ENCODE data around the gene SKOR2. TPM values are rescaled to one million over a fixed set of nuclear protein-coding genes. Genes with fewer than 3 reads are reported as not detected.
A peak's percentile ranks its signal among the peaks of the same experiment; 100 is the strongest.

The SKOR2 gene
- total and polyA plus RNA-seq, 2 experiments from 2014 or later, result 0.10 to 0.42 TPM

- H4K20me1 ChIP-seq (replicated peaks; ENCODE audit: insufficient read depth), result peaks cover 25% of the 10 kb centered on the region
- H3K27me3 Mint-ChIP-seq (ENCODE audit: insufficient read depth, low read depth, poor library complexity), result peaks cover 5% of the 10 kb centered on the region
- peaks cover 12% of the 10 kb centered on the region for H3K4me1 ChIP-seq (ENCODE audit: insufficient read depth)
- ATAC-seq (peak; percentile 7; the same call in 2 of the 3 replicates), DNase-seq (ENCODE audit: low spot score) (peak; percentile 19)
- H3F3A ChIP-seq (replicated peaks; ENCODE audit: low read depth), result no peaks in the 10 kb centered on the region
- H3K9me2 ChIP-seq (ENCODE audit: insufficient read depth), result no peaks in the 10 kb centered on the region
- H3K4me2 ChIP-seq, result peak overlapping the region; percentile 80
- H3K4me3 Mint-ChIP-seq, result no peak overlapping the region
- H3K79me2 ChIP-seq (replicated peaks; ENCODE audit: insufficient read depth), result peaks cover 44% of the 10 kb centered on the region
- no peaks in the 10 kb centered on the region; the same call in 2 of the 3 replicates for H3K4me1 Mint-ChIP-seq
- peak overlapping the region; percentile 96 for H3K4me3 ChIP-seq
- no peak overlapping the region for H2AFZ ChIP-seq
- H3K27ac Mint-ChIP-seq, result no peak overlapping the region
- no peaks in the 10 kb centered on the region for H3K9me3 Mint-ChIP-seq
- TF ChIP-seq EZH2 (IDR thresholded peaks at IDR 0.05; ENCODE audit: low read depth, unreplicated experiment), result no peak
- TF ChIP-seq, protein P1, sequence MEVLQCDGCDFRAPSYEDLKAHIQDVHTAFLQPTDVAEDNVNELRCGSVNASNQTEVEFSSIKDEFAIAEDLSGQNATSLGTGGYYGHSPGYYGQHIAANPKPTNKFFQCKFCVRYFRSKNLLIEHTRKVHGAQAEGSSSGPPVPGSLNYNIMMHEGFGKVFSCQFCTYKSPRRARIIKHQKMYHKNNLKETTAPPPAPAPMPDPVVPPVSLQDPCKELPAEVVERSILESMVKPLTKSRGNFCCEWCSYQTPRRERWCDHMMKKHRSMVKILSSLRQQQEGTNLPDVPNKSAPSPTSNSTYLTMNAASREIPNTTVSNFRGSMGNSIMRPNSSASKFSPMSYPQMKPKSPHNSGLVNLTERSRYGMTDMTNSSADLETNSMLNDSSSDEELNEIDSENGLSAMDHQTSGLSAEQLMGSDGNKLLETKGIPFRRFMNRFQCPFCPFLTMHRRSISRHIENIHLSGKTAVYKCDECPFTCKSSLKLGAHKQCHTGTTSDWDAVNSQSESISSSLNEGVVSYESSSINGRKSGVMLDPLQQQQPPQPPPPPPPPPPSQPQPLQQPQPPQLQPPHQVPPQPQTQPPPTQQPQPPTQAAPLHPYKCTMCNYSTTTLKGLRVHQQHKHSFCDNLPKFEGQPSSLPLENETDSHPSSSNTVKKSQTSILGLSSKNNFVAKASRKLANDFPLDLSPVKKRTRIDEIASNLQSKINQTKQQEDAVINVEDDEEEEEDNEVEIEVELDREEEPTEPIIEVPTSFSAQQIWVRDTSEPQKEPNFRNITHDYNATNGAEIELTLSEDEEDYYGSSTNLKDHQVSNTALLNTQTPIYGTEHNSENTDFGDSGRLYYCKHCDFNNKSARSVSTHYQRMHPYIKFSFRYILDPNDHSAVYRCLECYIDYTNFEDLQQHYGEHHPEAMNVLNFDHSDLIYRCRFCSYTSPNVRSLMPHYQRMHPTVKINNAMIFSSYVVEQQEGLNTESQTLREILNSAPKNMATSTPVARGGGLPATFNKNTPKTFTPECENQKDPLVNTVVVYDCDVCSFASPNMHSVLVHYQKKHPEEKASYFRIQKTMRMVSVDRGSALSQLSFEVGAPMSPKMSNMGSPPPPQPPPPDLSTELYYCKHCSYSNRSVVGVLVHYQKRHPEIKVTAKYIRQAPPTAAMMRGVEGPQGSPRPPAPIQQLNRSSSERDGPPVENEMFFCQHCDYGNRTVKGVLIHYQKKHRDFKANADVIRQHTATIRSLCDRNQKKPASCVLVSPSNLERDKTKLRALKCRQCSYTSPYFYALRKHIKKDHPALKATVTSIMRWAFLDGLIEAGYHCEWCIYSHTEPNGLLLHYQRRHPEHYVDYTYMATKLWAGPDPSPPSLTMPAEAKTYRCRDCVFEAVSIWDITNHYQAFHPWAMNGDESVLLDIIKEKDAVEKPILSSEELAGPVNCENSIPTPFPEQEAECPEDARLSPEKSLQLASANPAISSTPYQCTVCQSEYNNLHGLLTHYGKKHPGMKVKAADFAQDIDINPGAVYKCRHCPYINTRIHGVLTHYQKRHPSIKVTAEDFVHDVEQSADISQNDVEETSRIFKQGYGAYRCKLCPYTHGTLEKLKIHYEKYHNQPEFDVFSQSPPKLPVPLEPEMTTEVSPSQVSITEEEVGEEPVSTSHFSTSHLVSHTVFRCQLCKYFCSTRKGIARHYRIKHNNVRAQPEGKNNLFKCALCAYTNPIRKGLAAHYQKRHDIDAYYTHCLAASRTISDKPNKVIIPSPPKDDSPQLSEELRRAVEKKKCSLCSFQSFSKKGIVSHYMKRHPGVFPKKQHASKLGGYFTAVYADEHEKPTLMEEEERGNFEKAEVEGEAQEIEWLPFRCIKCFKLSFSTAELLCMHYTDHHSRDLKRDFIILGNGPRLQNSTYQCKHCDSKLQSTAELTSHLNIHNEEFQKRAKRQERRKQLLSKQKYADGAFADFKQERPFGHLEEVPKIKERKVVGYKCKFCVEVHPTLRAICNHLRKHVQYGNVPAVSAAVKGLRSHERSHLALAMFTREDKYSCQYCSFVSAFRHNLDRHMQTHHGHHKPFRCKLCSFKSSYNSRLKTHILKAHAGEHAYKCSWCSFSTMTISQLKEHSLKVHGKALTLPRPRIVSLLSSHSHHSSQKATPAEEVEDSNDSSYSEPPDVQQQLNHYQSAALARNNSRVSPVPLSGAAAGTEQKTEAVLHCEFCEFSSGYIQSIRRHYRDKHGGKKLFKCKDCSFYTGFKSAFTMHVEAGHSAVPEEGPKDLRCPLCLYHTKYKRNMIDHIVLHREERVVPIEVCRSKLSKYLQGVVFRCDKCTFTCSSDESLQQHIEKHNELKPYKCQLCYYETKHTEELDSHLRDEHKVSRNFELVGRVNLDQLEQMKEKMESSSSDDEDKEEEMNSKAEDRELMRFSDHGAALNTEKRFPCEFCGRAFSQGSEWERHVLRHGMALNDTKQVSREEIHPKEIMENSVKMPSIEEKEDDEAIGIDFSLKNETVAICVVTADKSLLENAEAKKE (CRISPR knock-in tag; IDR thresholded peaks at IDR 0.05), result no peak
- no peak for TF ChIP-seq POLR2AphosphoS5 (IDR thresholded peaks at IDR 0.05; ENCODE audit: low read depth)
- no peak for TF ChIP-seq EZH2phosphoT487 (IDR thresholded peaks at IDR 0.05; ENCODE audit: unreplicated experiment)
- no peak for TF ChIP-seq ZNF114 (CRISPR knock-in tag; IDR thresholded peaks at IDR 0.05)
- no peak for TF ChIP-seq REST (IDR thresholded peaks at IDR 0.05; ENCODE audit: unreplicated experiment)
- no peaks in the 10 kb centered on the region for H3K36me3 ChIP-seq (ENCODE audit: insufficient read depth)
- no peaks in the 10 kb centered on the region for H3K36me3 Mint-ChIP-seq (ENCODE audit: low read depth)
- H3K27ac ChIP-seq (ENCODE audit: low read depth), result no peak overlapping the region
- H3K27me3 ChIP-seq (ENCODE audit: insufficient read depth), result no peaks in the 10 kb centered on the region
Measured at GRCh38 chr18:47174545-47175116, 76.8 kb downstream of the SKOR2 start.
